Mammary epithelial cell (primary cell): Measurements from ENCODE around the gene TMTC3.

Experiments
- CTCF ChIP-seq, 2 donors: IDR thresholded peaks in 1 of 2; conservative IDR thresholded peaks in 1 of 2; 2 replicates each; pipeline ENCODE4 v1.5.1; 2011 to 2012; ENCODE audit warnings: inconsistent platforms in 2 of 2, low read length in 2 of 2, mild to moderate bottlenecking in 2 of 2, control low read depth in 1 of 2, low read depth in 1 of 2; ENCODE audit not compliant: insufficient read depth in 1 of 2; ENCODE audit errors: extremely low read depth in 1 of 2
- EZH2 ChIP-seq: IDR thresholded peaks from 2 replicates; pipeline ENCODE4 v1.6.1; 2012; ENCODE audit warnings: low read length, inconsistent platforms, borderline replicate concordance

DNA sequence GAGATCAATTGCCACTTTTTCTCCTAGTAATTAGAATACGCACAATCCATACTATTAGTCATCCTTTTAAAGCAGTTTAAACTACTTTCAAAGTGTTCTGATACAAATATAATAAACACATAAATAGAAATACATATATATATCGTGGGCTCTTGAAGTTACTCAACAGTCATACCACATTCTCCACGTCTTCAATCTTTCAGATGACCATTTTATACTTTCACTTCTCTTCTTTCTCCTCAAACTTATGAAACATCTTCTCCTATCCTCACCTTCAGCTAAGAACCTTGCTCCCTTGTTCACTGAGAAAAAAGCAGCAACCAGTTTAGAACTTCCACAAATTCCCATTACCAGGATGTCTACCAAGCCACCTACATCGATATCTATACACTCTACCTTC is 19.4 kb upstream of the TMTC3 start:
- TF ChIP-seq CTCF (conservative IDR thresholded peaks at IDR 0.05 in 1 of 2, IDR thresholded peaks at IDR 0.05 in 1 of 2; ENCODE audit: extremely low read depth in 1 of 2, insufficient read depth in 1 of 2, low read depth in 1 of 2, low read length in 2 of 2) (no peak), EZH2 (no peak)
